Loucy (cell line): ENCODE results near the gene RPS6KA2.

Experiments used
- H2AFZ ChIP-seq: fragments of 200-600 bp; sonication (generic); 2 replicates; pipeline ENCODE4 v1.6.0; 2016; ENCODE audit warnings: antibody characterized with exemption, mild to moderate bottlenecking, low read length, moderate library complexity
- H3F3A ChIP-seq: fragments of 200-600 bp; 2 replicates; pipeline ENCODE4 v1.6.0; 2016; ENCODE audit warnings: antibody characterized with exemption, low read depth, mild to moderate bottlenecking
- H3K27me3 ChIP-seq: fragments of 200-600 bp; sonication (generic); 2 replicates; pipeline ENCODE4 v1.6.1; 2014; ENCODE audit warnings: low read length, mild to moderate bottlenecking; ENCODE audit not compliant: insufficient read depth, poor library complexity, severe bottlenecking
- H3K36me3 ChIP-seq: fragments of 200-600 bp; sonication (generic); 2 replicates; pipeline ENCODE4 v1.6.1; 2016; ENCODE audit warnings: low read length; ENCODE audit not compliant: insufficient read depth
- H3K4me1 ChIP-seq: fragments of 200-600 bp; sonication (generic); 2 replicates; pipeline ENCODE4 v1.5.1; 2014; ENCODE audit warnings: low read length, mild to moderate bottlenecking; ENCODE audit not compliant: insufficient read depth, poor library complexity, severe bottlenecking
- H3K4me2 ChIP-seq: fragments of 200-600 bp; sonication (generic); 2 replicates; pipeline ENCODE4 v1.6.0; 2014; ENCODE audit warnings: antibody characterized with exemption, low read length, low read depth, mild to moderate bottlenecking; ENCODE audit not compliant: poor library complexity, severe bottlenecking
- H3K4me3 ChIP-seq: fragments of 200-600 bp; sonication (generic); 2 replicates; pipeline ENCODE4 v1.5.1; 2014; ENCODE audit warnings: low read length, mild to moderate bottlenecking, mixed read lengths; ENCODE audit not compliant: poor library complexity, severe bottlenecking
- H3K79me2 ChIP-seq: fragments of 200-600 bp; sonication (generic); 2 replicates; pipeline ENCODE4 v1.6.1; 2014; ENCODE audit warnings: low read length; ENCODE audit not compliant: insufficient read depth
- H3K9ac ChIP-seq: fragments of 200-600 bp; sonication (generic); 2 replicates; pipeline ENCODE4 v1.6.0; 2014; ENCODE audit warnings: mild to moderate bottlenecking, low read depth, low read length, moderate library complexity; ENCODE audit not compliant: poor library complexity, severe bottlenecking
- H3K9me2 ChIP-seq: fragments of 200-600 bp; sonication (generic); replicated peaks from 2 replicates; pipeline ENCODE4 v1.6.1; 2016; ENCODE audit warnings: low read depth, low read length, mixed read lengths
- H3K9me3 ChIP-seq: fragments of 200-600 bp; sonication (generic); 2 replicates; pipeline ENCODE4 v1.6.1; 2014; ENCODE audit warnings: mild to moderate bottlenecking, antibody characterized with exemption, low read length, low read depth; ENCODE audit not compliant: insufficient read depth
- H4K20me1 ChIP-seq: fragments of 200-600 bp; sonication (generic); 2 replicates; pipeline ENCODE4 v1.6.0; 2014; ENCODE audit warnings: antibody characterized with exemption, low read length, mild to moderate bottlenecking; ENCODE audit not compliant: insufficient read depth, poor library complexity, severe bottlenecking
- EZH2phosphoT487 ChIP-seq: fragments of 200-600 bp; IDR thresholded peaks from 2 replicates; pipeline ENCODE4 v1.6.1; 2018; ENCODE audit warnings: antibody characterized with exemption, mild to moderate bottlenecking, moderate library complexity, borderline replicate concordance
- TF ChIP-seq, protein P1 (sequence below): fragments of 200-600 bp; sonication (generic); conservative IDR thresholded peaks from 2 replicates; pipeline ENCODE4 v1.5.1; 2014; ENCODE audit warnings: mild to moderate bottlenecking, antibody characterized with exemption, low read length

The RPS6KA2 gene

DNA sequence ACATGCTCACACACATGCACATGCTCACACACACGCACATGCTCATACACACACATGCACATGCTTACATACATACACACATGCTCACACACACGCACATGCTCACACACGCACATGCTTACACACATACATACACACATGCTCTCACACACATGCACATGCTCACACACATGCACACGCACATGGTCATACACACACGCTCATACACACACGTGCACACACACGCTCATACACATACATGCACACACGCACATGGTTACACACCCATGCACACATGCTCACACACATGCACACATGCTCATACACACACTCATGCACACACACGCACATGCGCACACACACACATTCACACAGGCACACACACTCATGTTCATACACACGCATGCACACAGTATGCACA is 20.8 kb upstream of the RPS6KA2 start:
- peaks cover 3% of the 10 kb centered on the region for H3K4me1 ChIP-seq
- no peaks in the 10 kb centered on the region for H3K36me3 ChIP-seq
- TF ChIP-seq, protein P1, sequence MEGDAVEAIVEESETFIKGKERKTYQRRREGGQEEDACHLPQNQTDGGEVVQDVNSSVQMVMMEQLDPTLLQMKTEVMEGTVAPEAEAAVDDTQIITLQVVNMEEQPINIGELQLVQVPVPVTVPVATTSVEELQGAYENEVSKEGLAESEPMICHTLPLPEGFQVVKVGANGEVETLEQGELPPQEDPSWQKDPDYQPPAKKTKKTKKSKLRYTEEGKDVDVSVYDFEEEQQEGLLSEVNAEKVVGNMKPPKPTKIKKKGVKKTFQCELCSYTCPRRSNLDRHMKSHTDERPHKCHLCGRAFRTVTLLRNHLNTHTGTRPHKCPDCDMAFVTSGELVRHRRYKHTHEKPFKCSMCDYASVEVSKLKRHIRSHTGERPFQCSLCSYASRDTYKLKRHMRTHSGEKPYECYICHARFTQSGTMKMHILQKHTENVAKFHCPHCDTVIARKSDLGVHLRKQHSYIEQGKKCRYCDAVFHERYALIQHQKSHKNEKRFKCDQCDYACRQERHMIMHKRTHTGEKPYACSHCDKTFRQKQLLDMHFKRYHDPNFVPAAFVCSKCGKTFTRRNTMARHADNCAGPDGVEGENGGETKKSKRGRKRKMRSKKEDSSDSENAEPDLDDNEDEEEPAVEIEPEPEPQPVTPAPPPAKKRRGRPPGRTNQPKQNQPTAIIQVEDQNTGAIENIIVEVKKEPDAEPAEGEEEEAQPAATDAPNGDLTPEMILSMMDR = no peak
- TF ChIP-seq EZH2phosphoT487 = no peak
- H3K4me2 ChIP-seq = no peak overlapping the region
- H3K9me3 ChIP-seq = no peaks in the 10 kb centered on the region
- no peak overlapping the region for H3K4me3 ChIP-seq
- no peaks in the 10 kb centered on the region for H3K79me2 ChIP-seq
- no peak overlapping the region for H3K9ac ChIP-seq
- no peak overlapping the region for H2AFZ ChIP-seq
- H3K9me2 ChIP-seq = no peaks in the 10 kb centered on the region
- no peaks in the 10 kb centered on the region for H4K20me1 ChIP-seq
- no peaks in the 10 kb centered on the region for H3K27me3 ChIP-seq
- no peaks in the 10 kb centered on the region for H3F3A ChIP-seq

DNA sequence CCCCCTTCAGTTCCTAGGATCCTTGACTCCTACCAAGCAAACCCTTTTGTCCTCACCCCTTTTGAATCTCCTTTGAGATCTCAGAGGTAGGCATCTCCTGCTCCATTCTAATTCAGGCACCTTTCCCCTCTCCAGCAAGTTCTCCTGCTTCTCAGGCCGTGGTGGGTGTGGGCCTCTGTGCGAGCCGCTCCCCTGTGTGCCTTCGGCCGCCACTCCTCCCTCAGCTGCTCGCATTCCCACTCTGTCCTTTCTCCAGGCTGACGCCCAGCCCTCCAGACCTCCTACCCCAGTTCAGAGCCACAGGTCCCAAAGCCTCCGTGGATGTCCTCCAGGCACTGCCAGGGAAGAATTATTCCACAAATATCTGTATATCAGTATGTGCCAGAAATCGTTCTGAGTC is 19.7 kb upstream of the RPS6KA2 start:
- Histone ChIP-seq H3K9me3 (no peaks in the 10 kb centered on the region), H3K4me1 (peaks cover 3% of the 10 kb centered on the region), H2AFZ (no peak overlapping the region), H4K20me1 (no peaks in the 10 kb centered on the region), H3F3A (no peaks in the 10 kb centered on the region), H3K79me2 (no peaks in the 10 kb centered on the region), H3K4me2 (no peak overlapping the region), H3K9me2 (no peaks in the 10 kb centered on the region), H3K4me3 (no peak overlapping the region), H3K27me3 (no peaks in the 10 kb centered on the region), H3K36me3 (no peaks in the 10 kb centered on the region), H3K9ac (no peak overlapping the region)
- TF ChIP-seq EZH2phosphoT487 = no peak
- TF ChIP-seq, protein P1 = no peak

DNA sequence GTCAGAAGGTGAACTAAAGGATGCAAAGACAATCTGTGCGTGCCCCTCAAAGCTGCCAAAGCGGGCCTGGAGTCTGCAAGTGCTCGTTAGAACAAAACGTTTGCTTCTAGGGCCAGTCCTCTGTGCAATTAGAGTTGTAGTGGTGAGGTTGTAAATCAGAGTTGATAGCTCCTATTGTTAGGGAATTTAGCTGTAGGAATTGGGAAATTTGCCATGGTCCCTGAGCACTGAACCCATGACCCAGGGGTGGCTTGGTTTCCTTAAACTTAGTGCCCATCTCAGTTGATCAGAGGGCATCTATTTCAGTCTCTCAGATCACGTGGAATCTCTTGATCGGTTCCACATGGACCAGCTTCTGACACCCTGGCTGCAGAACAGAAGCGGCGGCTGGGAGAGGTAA is 18.8 kb upstream of the RPS6KA2 start:
- H3K36me3 ChIP-seq = no peaks in the 10 kb centered on the region
- no peak overlapping the region for H2AFZ ChIP-seq
- H3K4me2 ChIP-seq = no peak overlapping the region
- H3K9me3 ChIP-seq = no peaks in the 10 kb centered on the region
- H3F3A ChIP-seq = no peaks in the 10 kb centered on the region
- H3K79me2 ChIP-seq = no peaks in the 10 kb centered on the region
- no peak overlapping the region for H3K4me3 ChIP-seq
- H3K9ac ChIP-seq = no peak overlapping the region
- H3K27me3 ChIP-seq = no peaks in the 10 kb centered on the region
- peaks cover 3% of the 10 kb centered on the region for H3K4me1 ChIP-seq
- TF ChIP-seq, protein P1 = no peak
- TF ChIP-seq EZH2phosphoT487 = no peak
- no peaks in the 10 kb centered on the region for H4K20me1 ChIP-seq
- H3K9me2 ChIP-seq = no peaks in the 10 kb centered on the region
